Activated naive CD4-positive, alpha-beta T cell treated with anti-CD3 and anti-CD28 coated beads, Interleukin-2, amount 10 ng/mL, durations not matched to agents 7 days and 5 days (primary cell): Measurements from ENCODE around the gene BLNK.
A peak's percentile ranks its signal among the peaks of the same experiment; 100 is the strongest.

Experiments
- CTCF ChIA-PET: fragments of 350-600 bp; sonication (Branson Sonifier 250); formaldehyde crosslinking; loops from one replicate; lab custom pipeline; 2021; ENCODE audit warnings: antibody characterized with exemption; lab: Charles Lee
- DNase-seq: peaks from one replicate; pipeline ENCODE4 v3.0.0-alpha.2; 2020
- H3K27ac Mint-ChIP-seq: one replicate; pipeline ENCODE4 v1.8.0; 2021; ENCODE audit warnings: mild to moderate bottlenecking, moderate library complexity, mixed read lengths
- H3K27me3 Mint-ChIP-seq: one replicate; pipeline ENCODE4 v1.8.0; 2021; ENCODE audit warnings: mild to moderate bottlenecking, mixed read lengths
- H3K36me3 Mint-ChIP-seq: one replicate; pipeline ENCODE4 v1.8.0; 2021; ENCODE audit warnings: mixed read lengths
- H3K4me1 Mint-ChIP-seq: one replicate; pipeline ENCODE4 v1.8.0; 2021; ENCODE audit warnings: mixed read lengths
- H3K4me3 Mint-ChIP-seq: one replicate; pipeline ENCODE4 v1.8.0; 2021; ENCODE audit warnings: mild to moderate bottlenecking, moderate library complexity, mixed read lengths
- H3K9me3 Mint-ChIP-seq: one replicate; pipeline ENCODE4 v1.8.0; 2021; ENCODE audit warnings: mixed read lengths

The BLNK gene

GRCh38 chr10:96236876-96237275 lies 34.5 kb downstream of the BLNK start:
- CTCF ChIA-PET, result no interaction called here

GRCh38 chr10:96236090-96236478 lies 35.3 kb downstream of the BLNK start:
- Mint-ChIP-seq H3K4me1 (no peaks in the 10 kb centered on the region), H3K9me3 (no peaks in the 10 kb centered on the region), H3K4me3 (no peak overlapping the region), H3K27me3 (peaks cover 12% of the 10 kb centered on the region), H3K36me3 (no peaks in the 10 kb centered on the region), H3K27ac (no peak overlapping the region)
- DNase-seq, result no peak
- CTCF ChIA-PET, result no interaction called here

More at GRCh38 chr10:96236876-96237275, 34.5 kb downstream of the BLNK start:
- Mint-ChIP-seq H3K4me1 (no peaks in the 10 kb centered on the region), H3K27ac (no peak overlapping the region), H3K36me3 (no peaks in the 10 kb centered on the region), H3K4me3 (no peak overlapping the region), H3K27me3 (peaks cover 12% of the 10 kb centered on the region), H3K9me3 (no peaks in the 10 kb centered on the region)
- no peak for DNase-seq

GRCh38 chr10:96235326-96236089 lies 35.9 kb downstream of the BLNK start:
- Mint-ChIP-seq H3K4me3 (no peak overlapping the region), H3K36me3 (no peaks in the 10 kb centered on the region), H3K9me3 (no peaks in the 10 kb centered on the region), H3K4me1 (no peaks in the 10 kb centered on the region), H3K27me3 (peaks cover 12% of the 10 kb centered on the region), H3K27ac (no peak overlapping the region)
- no peak for DNase-seq
- CTCF ChIA-PET, result interaction anchor here (1.2 to 1.4 kb wide), 3 partner anchors 58 to 135 kb away, joined by 3 to 6 read pairs (median 3); no protein-coding TSS in a partner anchor

GRCh38 chr10:96233959-96234358 lies 37.4 kb downstream of the BLNK start:
- H3K27me3 Mint-ChIP-seq, result peaks cover 16% of the 10 kb centered on the region
- no peaks in the 10 kb centered on the region for H3K36me3 Mint-ChIP-seq
- H3K4me3 Mint-ChIP-seq, result no peak overlapping the region
- CTCF ChIA-PET, result interaction anchor here (0.9 to 1.4 kb wide), 3 partner anchors 56 to 102 kb away, joined by 3 read pairs; no protein-coding TSS in a partner anchor
- DNase-seq, result no peak
- H3K9me3 Mint-ChIP-seq, result no peaks in the 10 kb centered on the region
- H3K4me1 Mint-ChIP-seq, result no peaks in the 10 kb centered on the region
- H3K27ac Mint-ChIP-seq, result no peak overlapping the region

- DNase-seq, result no peak
- CTCF ChIA-PET, result interaction anchor here (1.0 to 7.1 kb wide), 14 partner anchors 14 to 214 kb away, joined by 3 to 135 read pairs (median 9); partner anchors contain the start of gene BLNK
- H3K27me3 Mint-ChIP-seq, result peaks cover 6% of the 10 kb centered on the region
- no peaks in the 10 kb centered on the region for H3K36me3 Mint-ChIP-seq
- no peak overlapping the region for H3K4me3 Mint-ChIP-seq
- H3K4me1 Mint-ChIP-seq, result no peaks in the 10 kb centered on the region
- H3K9me3 Mint-ChIP-seq, result no peaks in the 10 kb centered on the region
- H3K27ac Mint-ChIP-seq, result no peak overlapping the region
Observed at GRCh38 chr10:96230527-96230926, 40.8 kb downstream of the BLNK start.

- Mint-ChIP-seq H3K27ac (peak overlapping the region; percentile 24), H3K9me3 (no peaks in the 10 kb centered on the region), H3K27me3 (peaks cover 4% of the 10 kb centered on the region), H3K4me1 (no peaks in the 10 kb centered on the region), H3K4me3 (no peak overlapping the region), H3K36me3 (no peaks in the 10 kb centered on the region)
- DNase-seq, result peak; percentile 77
- CTCF ChIA-PET, result interaction anchor here (0.6 to 7.1 kb wide), 41 partner anchors 8 to 386 kb away, joined by 3 to 135 read pairs (median 4); partner anchors contain the start of genes BLNK and ZNF518A
Observed at GRCh38 chr10:96229568-96230030, 41.8 kb downstream of the BLNK start.

GRCh38 chr10:96228408-96228994 lies 42.9 kb downstream of the BLNK start:
- H3K27ac Mint-ChIP-seq, result no peak overlapping the region

GRCh38 chr10:96227206-96227605 lies 44.2 kb downstream of the BLNK start:
- Mint-ChIP-seq H3K4me1 (no peaks in the 10 kb centered on the region), H3K9me3 (no peaks in the 10 kb centered on the region), H3K27ac (no peak overlapping the region), H3K27me3 (peaks cover 4% of the 10 kb centered on the region), H3K36me3 (no peaks in the 10 kb centered on the region), H3K4me3 (no peak overlapping the region)
- CTCF ChIA-PET, result interaction anchor here (3.7 to 7.1 kb wide), 4 partner anchors 66 to 210 kb away, joined by 12 to 135 read pairs (median 41); no protein-coding TSS in a partner anchor
- no peak for DNase-seq

More at GRCh38 chr10:96228408-96228994, 42.9 kb downstream of the BLNK start:
- H3K4me3 Mint-ChIP-seq, result no peak overlapping the region
- CTCF ChIA-PET, result interaction anchor here (0.7 to 7.1 kb wide), 20 partner anchors 9 to 221 kb away, joined by 3 to 135 read pairs (median 6); no protein-coding TSS in a partner anchor
- H3K4me1 Mint-ChIP-seq, result no peaks in the 10 kb centered on the region
- no peak for DNase-seq
- peaks cover 4% of the 10 kb centered on the region for H3K27me3 Mint-ChIP-seq
- H3K9me3 Mint-ChIP-seq, result no peaks in the 10 kb centered on the region
- no peaks in the 10 kb centered on the region for H3K36me3 Mint-ChIP-seq

GRCh38 chr10:96225119-96225518 lies 46.2 kb downstream of the BLNK start:
- Mint-ChIP-seq H3K27ac (no peak overlapping the region), H3K9me3 (no peaks in the 10 kb centered on the region), H3K4me1 (no peaks in the 10 kb centered on the region), H3K36me3 (no peaks in the 10 kb centered on the region), H3K27me3 (peaks cover 8% of the 10 kb centered on the region), H3K4me3 (no peak overlapping the region)
- no peak for DNase-seq
- CTCF ChIA-PET, result no interaction called here

- no peaks in the 10 kb centered on the region for H3K36me3 Mint-ChIP-seq
- H3K9me3 Mint-ChIP-seq, result no peaks in the 10 kb centered on the region
- H3K4me1 Mint-ChIP-seq, result no peaks in the 10 kb centered on the region
- H3K4me3 Mint-ChIP-seq, result no peak overlapping the region
- CTCF ChIA-PET, result interaction anchor here (0.8 kb wide), 1 partner anchor 9 kb away, joined by 3 read pairs; no protein-coding TSS in a partner anchor
- DNase-seq, result no peak
- no peak overlapping the region for H3K27ac Mint-ChIP-seq
- H3K27me3 Mint-ChIP-seq, result peaks cover 11% of the 10 kb centered on the region
Observed at GRCh38 chr10:96222908-96223307, 48.5 kb downstream of the BLNK start.

GRCh38 chr10:96222441-96222840 lies 48.9 kb downstream of the BLNK start:
- H3K4me3 Mint-ChIP-seq, result no peak overlapping the region
- H3K9me3 Mint-ChIP-seq, result no peaks in the 10 kb centered on the region
- H3K27ac Mint-ChIP-seq, result no peak overlapping the region
- H3K27me3 Mint-ChIP-seq, result peaks cover 11% of the 10 kb centered on the region
- no peaks in the 10 kb centered on the region for H3K4me1 Mint-ChIP-seq
- CTCF ChIA-PET, result interaction anchor here (0.6 to 1.4 kb wide), 3 partner anchors 9 to 162 kb away, joined by 3 to 4 read pairs (median 3); no protein-coding TSS in a partner anchor
- no peak for DNase-seq
- no peaks in the 10 kb centered on the region for H3K36me3 Mint-ChIP-seq

- H3K27me3 Mint-ChIP-seq, result peaks cover 18% of the 10 kb centered on the region
- CTCF ChIA-PET, result interaction anchor here (1.8 kb wide), 1 partner anchor 11 kb away, joined by 9 read pairs; no protein-coding TSS in a partner anchor
- H3K4me1 Mint-ChIP-seq, result no peaks in the 10 kb centered on the region
- no peak overlapping the region for H3K4me3 Mint-ChIP-seq
- no peak overlapping the region for H3K27ac Mint-ChIP-seq
- no peaks in the 10 kb centered on the region for H3K9me3 Mint-ChIP-seq
- no peaks in the 10 kb centered on the region for H3K36me3 Mint-ChIP-seq
- DNase-seq, result no peak
Observed at GRCh38 chr10:96218826-96219225, 52.5 kb downstream of the BLNK start.

GRCh38 chr10:96217711-96218110 lies 53.7 kb downstream of the BLNK start:
- H3K36me3 Mint-ChIP-seq, result no peaks in the 10 kb centered on the region
- H3K4me3 Mint-ChIP-seq, result no peak overlapping the region
- CTCF ChIA-PET, result no interaction called here
- H3K27ac Mint-ChIP-seq, result no peak overlapping the region
- no peak for DNase-seq
- H3K9me3 Mint-ChIP-seq, result no peaks in the 10 kb centered on the region
- no peaks in the 10 kb centered on the region for H3K4me1 Mint-ChIP-seq
- peaks cover 18% of the 10 kb centered on the region for H3K27me3 Mint-ChIP-seq

GRCh38 chr10:96216775-96217174 lies 54.6 kb downstream of the BLNK start:
- Mint-ChIP-seq H3K4me1 (no peaks in the 10 kb centered on the region), H3K27ac (no peak overlapping the region), H3K36me3 (no peaks in the 10 kb centered on the region), H3K4me3 (no peak overlapping the region), H3K27me3 (peaks cover 18% of the 10 kb centered on the region), H3K9me3 (no peaks in the 10 kb centered on the region)
- DNase-seq, result no peak
- CTCF ChIA-PET, result no interaction called here
